NCI-H526 treated with DMSO at 0.1 percent for 48 hours (cell line): ENCODE measurements around the gene MACF1.
"Not testable (repeated sequence)": the region's sequence is repeated elsewhere in the genome, so short reads cannot be mapped to it uniquely, and the experiment has no call there.

ENCODE experiments used
- DNase-seq: peaks from one replicate; lab custom pipeline; 2025; lab: John Stamatoyannopoulos, UW

Gene MACF1

DNA sequence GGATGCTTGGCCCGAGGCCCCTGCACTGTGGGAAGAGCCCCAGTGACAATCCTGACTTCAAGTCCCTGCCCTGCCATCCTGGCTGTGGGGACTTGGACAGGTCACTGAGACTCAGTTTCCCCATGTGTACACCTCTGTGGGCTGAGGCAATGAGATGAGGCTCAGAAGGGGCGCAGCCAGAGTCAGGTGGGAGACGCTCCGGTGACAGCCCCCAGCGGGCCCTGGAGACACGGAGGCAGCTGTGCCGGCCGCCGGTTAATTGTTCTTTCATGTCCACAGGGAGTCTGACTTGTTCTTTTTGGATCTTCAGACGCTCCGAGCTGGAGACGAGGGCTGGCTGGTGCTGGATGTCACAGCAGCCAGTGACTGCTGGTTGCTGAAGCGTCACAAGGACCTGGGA is 307.0 kb downstream of the MACF1 start:
- not testable (repeated sequence) for DNase-seq

DNA sequence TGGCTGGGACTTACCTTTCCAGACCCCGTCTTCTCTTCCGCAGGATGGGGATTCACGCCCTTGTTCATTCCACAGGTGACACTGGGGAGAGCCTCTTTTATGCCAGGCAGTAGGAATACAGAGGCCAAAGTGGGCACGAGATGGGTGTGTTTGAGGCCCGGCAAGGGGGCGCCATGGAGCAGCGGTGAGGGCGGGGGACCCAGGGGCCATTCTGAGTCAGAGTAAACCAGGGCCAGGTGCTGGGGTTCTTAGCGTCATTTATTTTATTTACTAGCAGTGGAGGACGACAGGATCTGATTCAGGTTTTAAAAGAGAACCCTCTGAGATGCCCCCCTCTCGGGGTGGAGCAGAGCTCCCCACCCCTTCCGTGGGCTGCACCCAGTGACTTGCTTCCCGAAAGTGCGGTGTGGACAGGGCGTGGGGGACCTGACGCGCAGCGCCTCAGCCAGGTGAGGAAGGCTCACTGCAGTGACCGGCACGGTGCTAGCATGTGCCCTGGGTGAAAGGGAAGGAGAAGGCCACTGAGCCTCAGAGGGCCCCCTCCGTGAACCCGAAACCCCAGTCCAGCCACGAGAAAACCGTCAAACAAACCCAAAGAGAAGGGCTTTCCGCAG is 307.8 kb downstream of the MACF1 start:
- not testable (repeated sequence) for DNase-seq

DNA sequence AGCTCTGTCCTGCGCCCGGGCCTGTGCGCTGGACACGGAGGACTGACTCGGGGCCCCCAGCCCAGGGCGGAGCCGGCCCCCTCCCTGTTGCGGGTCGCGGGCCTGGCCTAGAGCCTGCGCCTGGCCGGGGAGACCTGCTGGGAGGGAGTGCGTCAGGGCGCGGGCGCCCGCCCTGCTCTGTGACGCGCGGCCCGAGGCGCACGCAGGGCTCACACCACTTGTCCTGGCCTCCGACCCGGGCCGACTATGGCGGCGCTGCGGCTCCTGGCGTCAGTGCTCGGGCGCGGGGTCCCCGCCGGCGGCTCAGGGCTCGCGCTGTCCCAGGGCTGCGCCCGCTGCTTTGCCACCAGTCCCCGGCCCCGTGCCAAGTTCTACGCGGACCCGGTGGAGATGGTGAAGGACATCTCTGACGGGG is 310.2 kb downstream of the MACF1 start:
- DNase-seq, result not testable (repeated sequence)

DNA sequence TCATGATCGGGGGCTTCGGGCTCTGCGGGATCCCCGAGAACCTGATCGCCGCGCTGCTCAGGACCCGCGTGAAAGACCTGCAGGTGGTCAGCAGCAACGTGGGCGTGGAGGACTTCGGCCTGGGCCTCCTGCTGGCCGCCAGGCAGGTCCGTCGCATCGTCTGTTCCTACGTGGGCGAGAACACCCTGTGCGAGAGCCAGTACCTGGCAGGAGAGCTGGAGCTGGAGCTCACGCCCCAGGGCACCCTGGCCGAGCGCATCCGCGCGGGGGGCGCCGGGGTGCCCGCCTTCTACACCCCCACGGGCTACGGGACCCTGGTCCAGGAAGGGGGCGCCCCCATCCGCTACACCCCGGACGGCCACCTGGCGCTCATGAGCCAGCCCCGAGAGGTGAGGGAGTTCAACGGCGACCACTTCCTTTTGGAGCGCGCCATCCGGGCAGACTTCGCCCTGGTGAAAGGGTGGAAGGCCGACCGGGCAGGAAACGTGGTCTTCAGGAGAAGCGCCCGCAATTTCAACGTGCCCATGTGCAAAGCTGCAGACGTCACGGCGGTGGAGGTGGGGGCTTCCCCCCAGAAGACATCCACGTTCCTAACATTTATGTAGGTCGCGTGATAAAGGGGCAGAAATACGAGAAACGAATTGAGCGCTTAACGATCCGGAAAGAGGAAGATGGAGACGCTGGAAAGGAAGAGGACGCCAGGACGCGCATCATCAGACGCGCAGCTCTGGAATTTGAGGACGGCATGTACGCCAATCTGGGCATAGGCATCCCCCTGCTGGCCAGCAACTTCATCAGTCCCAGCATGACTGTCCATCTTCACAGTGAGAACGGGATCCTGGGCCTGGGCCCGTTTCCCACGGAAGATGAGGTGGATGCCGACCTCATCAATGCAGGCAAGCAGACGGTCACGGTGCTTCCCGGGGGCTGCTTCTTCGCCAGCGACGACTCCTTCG is 310.9 kb downstream of the MACF1 start:
- DNase-seq, result not testable (repeated sequence)

DNA sequence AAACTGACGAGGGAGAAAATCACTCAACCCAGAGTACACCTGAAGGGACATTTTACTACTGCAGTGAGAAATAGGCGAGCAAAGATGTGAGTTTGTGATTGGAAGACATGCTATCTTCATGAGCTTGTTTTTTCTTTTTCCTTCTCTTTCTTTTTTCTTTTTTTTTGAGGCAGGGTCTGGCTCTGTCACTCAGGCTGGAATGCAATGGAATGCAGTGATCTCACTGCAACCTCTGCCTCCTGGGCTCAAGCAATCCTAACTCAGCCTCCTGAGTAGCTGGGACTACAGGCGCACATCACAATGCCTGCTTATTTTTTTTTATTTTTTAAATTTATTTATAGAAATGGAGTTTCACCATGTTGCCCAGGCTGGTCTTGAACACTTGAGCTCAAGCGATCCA is 312.3 kb downstream of the MACF1 start:
- DNase-seq, result not testable (repeated sequence)

DNA sequence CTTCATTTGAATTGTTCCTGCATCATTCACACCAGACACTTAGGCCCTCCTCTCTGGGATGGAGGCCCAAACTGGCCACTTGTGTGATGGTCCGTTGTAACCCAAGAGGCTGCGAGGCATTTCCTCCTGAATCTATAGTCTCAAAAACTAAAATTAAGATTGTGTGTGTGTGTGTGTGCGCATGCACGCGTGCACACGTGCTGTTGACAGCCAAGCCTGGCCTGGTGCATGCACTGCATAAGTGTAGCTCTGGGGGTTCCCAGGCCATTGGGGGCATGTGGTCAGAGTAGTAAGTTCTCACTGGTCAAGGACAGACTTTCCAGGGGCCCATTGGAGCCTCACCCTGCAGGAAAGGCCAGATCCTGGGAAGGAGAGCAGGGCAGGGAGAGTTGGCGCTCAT is 313.4 kb downstream of the MACF1 start:
- not testable (repeated sequence) for DNase-seq

DNA sequence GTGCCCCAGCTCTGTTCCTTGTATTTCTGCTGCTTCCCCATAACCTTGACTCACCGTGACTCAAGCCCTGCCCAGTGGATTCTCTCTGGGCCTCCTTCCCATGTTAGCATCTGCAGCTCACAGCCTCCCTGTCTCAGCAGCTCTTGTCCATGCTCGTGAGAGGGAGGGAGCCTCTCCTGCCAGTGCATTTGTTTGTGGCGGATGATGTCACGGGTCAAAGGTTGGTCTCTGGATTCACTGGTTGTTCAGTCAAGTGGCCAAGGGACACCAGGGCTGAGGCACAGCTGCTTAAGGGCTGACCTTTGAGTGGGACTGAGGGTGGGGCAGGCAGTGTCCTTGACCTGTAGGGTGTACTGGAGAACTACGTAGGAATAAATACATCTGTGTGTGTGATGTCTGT is 314.9 kb downstream of the MACF1 start:
- DNase-seq, result not testable (repeated sequence)

DNA sequence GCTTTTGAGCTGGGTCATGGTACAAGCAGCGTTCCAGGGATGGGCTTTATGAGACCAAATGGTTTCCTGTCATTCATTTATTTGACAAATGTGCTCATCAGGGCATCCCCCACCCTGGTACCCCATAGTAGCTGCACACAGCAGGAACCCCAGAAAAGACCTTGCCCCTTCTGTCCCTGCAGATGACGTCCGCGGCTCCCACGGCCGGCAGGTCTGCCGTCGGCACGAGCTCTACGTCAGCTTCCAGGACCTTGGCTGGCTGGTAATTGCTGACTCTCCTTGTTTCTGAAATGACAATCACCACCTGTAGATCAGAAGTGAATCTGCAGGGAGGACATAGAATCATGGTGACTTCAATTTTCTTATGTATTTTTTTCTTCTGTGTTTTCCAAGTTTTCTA is 317.7 kb downstream of the MACF1 start:
- DNase-seq, result not testable (repeated sequence)

DNA sequence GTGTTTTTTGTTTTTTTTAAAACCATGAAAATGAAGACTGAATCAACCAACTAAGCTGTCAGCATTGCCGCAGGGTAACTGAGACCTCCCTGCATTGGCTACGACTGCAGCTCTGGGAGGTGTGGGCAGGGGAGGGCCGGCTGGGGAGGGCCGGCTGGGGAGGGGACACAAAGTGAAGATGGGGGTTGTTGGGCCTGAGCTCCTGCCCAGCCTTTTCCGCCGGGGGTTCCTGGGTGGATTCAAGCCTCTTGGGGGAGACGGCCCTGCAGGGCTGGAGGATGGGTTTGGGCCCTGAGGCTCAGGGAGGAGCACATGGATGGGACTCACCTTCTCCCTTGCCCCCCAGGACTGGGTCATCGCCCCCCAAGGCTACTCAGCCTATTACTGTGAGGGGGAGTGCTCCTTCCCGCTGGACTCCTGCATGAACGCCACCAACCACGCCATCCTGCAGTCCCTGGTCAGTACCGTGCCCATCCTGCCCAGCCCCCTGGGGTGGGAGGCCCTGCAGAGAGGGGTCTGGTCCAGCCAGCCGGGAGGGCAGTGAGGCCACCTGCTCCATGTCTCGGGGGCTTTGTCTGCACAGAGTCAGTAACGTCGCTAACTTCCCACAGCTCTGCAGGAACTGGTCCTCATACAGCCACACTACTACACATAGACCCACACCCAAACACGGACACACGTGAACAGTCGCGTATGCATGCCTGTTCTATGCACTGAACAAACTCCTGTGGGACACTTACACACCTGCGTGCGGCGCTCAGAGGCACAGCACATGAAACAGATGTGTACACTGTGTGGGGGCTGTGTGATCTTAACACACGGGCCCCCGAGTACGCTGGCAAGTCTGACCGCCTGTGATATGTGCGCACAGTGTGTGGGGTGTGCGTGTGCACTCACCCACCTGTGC is 318.4 kb downstream of the MACF1 start:
- DNase-seq, result no peak

DNA sequence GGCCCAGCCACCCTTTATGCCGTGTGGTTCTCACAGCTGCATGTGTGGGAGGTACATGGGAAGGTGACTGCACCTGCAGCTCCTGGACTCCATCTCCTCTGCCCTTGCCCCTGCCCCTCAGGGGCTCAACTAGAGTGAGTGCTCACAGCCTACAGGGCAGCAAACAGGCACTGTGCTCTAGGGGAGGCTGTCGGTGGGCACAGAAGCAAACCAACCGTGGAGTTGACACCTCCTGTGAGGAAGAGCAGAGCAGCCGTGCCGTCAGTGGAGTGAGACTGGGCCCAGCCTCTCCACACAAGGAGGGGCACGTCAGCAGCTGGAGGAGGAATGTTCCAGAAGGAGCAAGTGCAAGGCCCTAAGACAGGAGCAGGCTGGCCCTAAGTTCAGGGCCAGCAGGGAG is 319.7 kb downstream of the MACF1 start:
- DNase-seq, result no peak

DNA sequence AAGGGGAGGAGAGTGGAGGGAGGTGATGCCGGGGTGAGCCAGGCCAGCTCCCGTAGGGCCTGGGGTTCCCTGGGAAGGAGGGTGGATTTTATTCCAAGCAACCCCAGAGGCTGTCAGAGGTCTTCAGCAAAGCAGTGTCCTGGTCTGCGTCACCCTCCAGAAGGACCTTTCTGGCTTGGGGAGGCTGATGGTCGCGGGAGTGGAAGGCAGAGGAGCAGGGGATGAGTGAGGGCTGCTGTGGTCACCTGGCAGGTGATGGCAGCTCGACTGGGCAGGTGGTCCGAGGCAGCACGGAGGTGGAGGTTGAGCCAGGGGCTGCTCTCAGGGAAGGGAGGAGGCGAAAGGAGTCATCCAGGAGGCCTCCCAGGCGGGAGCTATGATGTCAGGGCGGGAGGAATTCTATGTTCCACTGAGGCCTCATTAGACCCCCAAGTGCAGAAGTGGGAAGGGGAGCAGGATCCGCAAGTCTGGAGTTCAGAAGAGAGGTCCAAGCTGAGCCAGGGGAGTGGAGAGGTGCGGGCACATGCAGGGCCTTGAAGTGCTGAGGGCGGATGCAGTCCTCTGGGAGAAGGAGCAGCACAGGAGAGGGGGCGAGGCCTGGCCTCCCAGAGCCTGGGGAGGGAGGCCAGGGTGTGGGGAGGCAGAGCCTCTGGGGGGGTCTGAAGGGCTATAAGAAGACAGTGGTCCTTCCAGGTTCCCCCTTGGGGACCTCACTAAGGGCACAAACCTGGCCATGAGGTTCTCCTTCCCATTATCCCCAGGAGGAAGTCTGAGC is 320.3 kb downstream of the MACF1 start:
- DNase-seq, result no peak

DNA sequence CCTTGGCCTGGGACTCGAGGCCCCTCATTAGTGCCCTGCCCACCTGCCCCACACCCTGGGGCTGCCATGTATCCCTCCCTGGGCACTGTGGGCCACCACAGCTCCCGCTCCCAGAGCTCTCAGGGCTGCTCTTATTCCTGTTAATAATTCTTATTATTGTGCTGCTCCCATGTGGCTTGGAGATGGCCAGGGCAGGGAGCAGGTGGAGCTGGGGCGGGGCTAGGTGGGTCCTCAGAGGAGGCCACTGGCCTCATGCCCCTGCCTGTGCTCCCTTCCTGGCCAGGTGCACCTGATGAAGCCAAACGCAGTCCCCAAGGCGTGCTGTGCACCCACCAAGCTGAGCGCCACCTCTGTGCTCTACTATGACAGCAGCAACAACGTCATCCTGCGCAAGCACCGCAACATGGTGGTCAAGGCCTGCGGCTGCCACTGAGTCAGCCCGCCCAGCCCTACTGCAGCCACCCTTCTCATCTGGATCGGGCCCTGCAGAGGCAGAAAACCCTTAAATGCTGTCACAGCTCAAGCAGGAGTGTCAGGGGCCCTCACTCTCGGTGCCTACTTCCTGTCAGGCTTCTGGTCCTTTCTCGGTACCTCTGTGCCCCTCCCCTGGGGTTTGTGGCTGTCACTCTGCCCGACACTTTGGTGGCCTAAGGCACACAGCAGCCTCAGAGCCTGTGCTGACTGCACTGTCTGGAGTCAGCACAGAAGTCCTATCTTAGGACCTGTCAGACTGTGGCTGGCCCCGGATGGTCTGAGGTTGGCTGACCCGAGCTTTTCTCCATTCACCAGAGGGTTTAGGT is 321.1 kb downstream of the MACF1 start:
- DNase-seq, result no peak

DNA sequence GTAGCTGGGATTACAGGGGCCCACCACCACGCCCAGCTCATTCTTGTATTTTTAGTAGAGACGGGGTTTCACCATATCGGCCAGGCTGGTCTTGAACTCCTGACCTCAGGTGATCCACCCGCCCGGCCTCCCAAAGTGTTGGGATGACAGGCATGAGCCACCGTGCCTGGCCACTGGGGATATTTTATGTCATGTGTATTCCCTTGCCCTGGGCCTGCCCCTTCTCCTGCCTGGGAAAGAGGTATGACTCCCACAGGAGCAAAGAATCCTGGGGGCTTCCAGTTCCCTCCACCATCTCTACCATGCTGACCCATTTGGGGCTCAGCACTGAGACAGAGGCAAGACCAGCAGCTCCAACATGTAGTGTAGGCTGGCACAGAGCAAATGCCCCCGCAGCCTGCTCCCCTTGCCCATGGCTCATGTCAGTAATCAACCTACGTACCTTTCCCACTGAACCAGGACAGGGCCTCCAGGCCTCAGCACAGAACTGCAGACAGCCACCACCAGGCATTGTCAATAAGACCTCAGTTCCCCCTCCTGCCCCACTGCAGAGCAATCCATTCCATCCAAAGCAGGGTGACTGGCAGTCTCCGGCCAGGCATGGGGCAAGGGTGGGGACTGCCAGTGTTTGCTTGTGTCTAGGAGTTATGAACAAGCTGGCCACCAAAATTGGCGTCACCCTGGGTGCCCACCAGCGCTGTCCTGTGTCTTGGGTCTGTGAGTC is 322.1 kb downstream of the MACF1 start:
- no peak for DNase-seq

DNA sequence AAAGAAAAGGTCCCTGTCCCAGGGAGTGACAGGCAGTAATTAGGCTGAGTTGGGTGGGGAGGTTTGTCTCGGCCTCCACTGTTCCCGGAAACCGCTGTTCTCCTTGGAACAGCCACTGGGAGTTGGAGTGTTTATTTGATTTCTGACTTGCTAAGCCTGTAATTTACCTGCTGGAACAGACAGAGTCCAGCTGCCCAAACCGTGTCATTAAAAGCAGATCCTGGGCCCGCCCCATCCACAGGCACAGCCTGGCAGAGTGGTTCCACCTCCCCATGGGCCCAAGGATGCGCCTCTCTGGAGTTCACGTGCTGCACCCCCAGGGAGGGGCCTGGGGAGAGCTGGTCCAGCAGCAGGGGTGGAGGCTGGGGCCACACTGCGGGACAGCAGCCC is 322.7 kb downstream of the MACF1 start:
- DNase-seq, result not testable (repeated sequence)

DNA sequence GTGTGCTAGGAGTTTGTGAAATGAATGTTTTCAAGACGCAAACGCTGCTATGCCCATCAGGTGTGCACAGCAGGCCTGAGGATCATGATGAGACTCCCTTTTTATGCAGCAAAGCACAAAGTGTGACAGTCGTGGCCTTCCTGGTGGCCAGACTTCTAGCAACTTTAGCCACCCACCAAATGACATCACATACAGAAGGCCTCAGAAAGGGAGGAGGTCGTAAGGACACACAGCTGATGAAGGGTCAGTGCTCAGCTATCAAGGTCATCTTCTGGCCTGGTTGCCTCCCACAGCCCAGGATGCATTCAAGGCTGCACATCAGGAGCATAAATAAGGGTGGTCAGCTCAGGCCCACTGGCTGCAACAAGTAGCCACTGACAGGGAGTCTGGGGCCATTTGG is 323.6 kb downstream of the MACF1 start:
- DNase-seq, result no peak

DNA sequence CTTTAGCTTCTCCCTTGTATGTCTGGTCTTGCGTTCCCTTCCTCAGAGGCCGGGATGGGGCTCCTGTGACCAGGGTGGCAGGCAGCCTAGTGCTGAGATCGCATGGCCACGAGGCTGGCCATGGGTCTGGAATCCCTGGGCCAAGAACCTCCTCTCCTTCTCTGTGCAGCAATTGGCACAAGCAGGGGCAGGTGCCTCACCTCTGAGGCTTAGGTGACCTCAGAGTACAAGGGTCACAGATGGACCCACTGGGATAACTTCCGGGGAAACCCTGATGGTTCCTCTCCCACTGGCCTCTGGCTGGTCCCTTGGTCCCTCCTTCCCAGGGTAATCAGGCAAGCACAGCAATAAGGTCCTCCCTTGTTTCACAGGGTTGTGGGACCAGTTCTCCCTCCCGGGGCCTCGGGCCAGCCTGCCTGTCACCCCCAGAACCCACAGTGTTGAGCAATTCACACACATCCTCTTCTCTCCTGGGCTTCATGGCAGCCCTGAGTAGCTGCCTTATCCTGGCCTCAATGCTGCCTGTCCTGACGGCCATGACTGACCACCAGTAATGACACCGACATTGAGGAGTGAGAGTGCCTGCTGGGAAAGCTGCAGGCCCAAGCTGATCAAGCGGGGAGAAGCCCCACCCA is 325.5 kb downstream of the MACF1 start:
- no peak for DNase-seq

DNA sequence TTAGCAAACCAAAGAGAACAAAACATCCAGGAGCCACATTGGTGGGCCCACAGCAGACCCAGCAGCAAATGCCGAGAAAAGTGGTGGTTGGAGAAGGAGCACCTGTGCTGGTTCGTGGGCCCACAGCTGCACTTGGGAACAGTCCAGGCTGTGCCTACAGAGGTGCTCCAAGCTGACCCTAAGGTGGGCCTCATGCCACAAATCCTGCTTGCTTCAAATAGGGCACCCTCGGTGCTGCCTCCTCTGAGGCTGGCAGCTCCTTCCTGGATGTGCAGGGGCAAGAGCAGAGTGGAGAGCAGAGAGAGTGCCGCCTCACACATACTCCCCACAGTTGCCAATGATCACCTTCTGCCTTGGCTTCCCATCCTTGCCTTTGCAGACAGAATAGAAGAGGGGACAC is 327.0 kb downstream of the MACF1 start:
- DNase-seq, result no peak

DNA sequence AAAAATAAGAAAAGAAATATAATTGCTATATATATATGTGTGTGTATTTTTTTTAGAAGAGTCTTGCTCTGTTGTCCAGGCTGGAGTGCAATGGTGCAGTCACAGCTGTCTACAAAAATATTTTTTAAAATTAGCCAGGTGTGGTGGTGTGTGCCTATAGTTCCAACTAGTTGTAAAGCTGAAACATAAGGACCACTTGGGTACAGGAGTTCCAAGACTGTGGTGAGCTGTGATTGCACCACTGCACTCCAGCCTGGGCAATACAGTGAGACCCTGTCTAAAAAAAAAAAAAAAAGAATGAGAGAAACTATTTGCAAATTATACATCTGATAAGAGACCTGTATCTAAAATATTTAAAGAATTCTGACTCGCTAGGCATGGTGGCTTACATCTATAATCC is 328.9 kb downstream of the MACF1 start:
- DNase-seq, result no peak
